Coronary artery (tissue), 2 donors: Measurements from ENCODE around the gene PLXDC1.
"Not testable (repeated sequence)": the region's sequence is repeated elsewhere in the genome, so short reads cannot be mapped to it uniquely, and the experiment has no call there.

Experiments used
- DNase-seq: peaks from one replicate; pipeline ENCODE4 v3.0.0-alpha.2; 2017; ENCODE audit warnings: low spot score
- H3K27ac ChIP-seq, 2 donors: fragments of 200-600 bp; sonication (generic); one replicate each; pipeline ENCODE4 v1.5.1; 2016 to 2019
- H3K4me3 ChIP-seq: fragments of 200-600 bp; sonication (generic); 2 replicates; pipeline ENCODE4 v1.5.1; 2016; ENCODE audit warnings: mild to moderate bottlenecking, moderate library complexity
- TF ChIP-seq, protein P1 (sequence below): fragments of 200-600 bp; sonication (generic); IDR thresholded peaks from one replicate; pipeline ENCODE4 v1.5.1; 2019; ENCODE audit warnings: antibody characterized with exemption

The PLXDC1 gene

DNA sequence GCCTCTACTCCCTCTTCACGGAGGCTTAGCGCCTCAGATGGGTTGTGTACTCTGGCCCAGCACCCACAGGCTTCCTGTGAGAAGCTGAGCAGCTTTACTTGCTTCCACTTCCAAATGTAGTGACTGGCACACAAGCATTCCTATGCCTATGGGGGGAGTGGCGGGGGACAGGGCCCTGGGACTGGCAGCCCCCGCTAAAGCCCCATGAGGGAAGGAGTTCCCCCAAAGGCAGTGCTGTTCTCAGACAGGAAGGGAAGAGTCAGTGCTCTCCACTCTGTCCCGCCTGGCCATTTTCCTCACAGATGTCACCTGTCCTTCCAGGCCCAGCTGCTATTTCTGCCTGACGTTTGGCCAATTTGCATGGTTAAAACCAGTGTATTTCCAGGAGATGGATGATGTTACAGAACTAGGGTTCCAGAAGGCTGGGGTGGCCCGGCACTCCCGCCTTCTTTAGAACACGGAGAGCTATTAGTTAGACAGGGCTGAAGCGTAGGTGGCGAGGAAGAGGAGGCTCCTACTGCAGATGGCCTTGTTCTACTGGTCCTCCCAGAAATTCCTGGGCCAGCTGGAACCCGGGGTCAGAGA is 100.3 kb downstream of the PLXDC1 start:
- DNase-seq = peak; percentile 47
- Histone ChIP-seq H3K4me3 (no peak overlapping the region), H3K27ac (no peak overlapping the region)
- TF ChIP-seq, protein P1, sequence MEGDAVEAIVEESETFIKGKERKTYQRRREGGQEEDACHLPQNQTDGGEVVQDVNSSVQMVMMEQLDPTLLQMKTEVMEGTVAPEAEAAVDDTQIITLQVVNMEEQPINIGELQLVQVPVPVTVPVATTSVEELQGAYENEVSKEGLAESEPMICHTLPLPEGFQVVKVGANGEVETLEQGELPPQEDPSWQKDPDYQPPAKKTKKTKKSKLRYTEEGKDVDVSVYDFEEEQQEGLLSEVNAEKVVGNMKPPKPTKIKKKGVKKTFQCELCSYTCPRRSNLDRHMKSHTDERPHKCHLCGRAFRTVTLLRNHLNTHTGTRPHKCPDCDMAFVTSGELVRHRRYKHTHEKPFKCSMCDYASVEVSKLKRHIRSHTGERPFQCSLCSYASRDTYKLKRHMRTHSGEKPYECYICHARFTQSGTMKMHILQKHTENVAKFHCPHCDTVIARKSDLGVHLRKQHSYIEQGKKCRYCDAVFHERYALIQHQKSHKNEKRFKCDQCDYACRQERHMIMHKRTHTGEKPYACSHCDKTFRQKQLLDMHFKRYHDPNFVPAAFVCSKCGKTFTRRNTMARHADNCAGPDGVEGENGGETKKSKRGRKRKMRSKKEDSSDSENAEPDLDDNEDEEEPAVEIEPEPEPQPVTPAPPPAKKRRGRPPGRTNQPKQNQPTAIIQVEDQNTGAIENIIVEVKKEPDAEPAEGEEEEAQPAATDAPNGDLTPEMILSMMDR = no peak

DNA sequence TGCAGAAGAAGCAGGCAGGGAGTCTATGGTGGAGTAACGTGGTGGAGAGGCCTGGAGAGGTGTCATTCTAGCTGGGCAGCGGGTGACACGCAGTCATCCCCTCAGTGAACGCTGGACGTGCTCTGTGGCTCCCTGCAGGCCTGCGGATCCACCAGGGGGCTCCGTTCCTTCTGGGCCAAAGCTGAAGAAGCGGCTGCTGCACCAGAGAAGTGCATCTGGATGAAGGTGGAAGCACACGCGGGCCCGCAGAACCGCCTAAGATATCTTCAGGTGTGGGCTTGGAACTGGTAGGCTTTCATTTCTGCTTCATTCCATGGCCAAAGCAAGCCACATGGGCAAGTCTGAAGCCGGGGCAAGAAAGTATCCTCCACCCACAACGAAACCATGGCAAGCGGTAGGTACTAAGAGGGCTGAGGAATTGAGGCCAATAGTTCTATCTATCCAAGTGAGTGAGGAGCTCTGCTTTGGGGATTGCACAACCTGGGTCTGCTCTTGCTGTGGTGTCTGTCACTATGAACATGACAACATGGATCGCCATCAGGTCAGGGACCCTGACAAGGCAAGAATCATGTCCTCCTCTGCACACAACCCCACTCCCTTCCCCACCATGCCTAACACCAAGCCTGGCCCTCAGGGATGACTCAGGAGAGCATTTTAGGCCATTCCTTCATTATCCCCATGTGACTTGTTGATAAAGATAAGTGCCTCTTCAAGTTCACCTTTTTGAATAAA is 105.3 kb downstream of the PLXDC1 start:
- Histone ChIP-seq H3K4me3 (no peak overlapping the region), H3K27ac (no peak overlapping the region)
- TF ChIP-seq, protein P1 = no peak
- no peak for DNase-seq

DNA sequence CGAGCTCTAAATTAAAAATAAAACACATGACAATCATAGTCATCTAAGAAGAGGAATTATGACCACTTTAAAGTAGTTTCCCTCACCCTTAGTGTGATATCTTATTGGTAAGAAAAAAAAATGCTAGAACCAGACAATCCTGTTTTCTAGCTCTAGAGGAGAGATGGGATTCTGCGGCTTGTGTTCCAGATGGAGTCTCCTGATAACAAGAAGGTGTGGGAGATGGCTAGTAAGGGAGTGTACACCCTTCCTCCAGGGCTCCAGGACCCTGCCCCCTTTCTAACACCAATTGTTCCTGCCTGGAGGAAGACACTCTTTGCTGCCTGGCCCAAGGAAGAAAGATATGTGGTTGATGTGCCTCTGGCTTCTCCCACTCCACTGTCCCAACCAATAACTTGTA is 115.4 kb downstream of the PLXDC1 start:
- H3K27ac ChIP-seq = no peak overlapping the region
- no peak for DNase-seq
- TF ChIP-seq, protein P1 = no peak

DNA sequence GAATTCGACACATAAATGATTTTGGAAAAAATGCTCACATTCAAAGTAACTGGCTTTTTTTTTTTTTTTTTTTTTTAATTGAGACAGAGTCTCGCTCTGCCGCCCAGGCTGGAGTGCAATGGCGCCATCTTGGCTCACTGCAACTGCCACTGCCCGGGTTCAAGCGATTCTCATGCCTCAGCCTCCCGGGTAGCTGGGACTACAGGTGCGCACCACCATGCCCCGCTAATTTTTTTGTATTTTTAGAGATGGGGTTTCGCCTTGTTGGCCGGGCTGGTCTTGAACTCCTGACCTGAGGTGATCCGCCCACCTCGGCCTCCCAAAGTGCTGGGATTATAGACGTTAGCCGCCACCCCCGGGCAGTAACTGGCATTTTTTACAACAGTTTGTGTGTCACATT is 115.9 kb downstream of the PLXDC1 start:
- not testable (repeated sequence) for H3K4me3 ChIP-seq, DNase-seq, H3K27ac ChIP-seq

More for the DNA sequence above, 115.4 kb downstream of the PLXDC1 start:
- H3K4me3 ChIP-seq = no peak overlapping the region

DNA sequence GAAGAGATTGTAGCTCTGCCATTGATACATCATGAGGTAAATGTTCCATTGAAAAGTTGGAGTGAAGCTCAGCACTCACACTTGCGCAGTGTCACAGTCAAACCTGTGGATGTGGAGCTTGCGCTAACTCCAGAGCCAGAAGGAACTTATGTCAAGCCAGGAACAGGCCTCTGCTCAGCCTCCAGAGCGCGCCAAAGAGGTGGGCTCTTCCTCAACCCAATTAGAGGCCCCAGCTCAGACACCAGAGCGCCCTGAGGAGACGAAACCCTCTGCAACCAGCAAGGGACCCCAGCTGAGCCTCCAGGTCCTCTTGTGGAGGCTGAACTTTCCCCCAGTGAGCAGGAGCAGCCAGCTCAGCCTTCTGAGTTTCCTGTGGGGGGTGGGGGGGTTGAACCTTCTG is 122.7 kb downstream of the PLXDC1 start:
- Histone ChIP-seq H3K4me3 (no peak overlapping the region), H3K27ac (no peak overlapping the region)
- TF ChIP-seq, protein P1 = no peak
- no peak for DNase-seq

DNA sequence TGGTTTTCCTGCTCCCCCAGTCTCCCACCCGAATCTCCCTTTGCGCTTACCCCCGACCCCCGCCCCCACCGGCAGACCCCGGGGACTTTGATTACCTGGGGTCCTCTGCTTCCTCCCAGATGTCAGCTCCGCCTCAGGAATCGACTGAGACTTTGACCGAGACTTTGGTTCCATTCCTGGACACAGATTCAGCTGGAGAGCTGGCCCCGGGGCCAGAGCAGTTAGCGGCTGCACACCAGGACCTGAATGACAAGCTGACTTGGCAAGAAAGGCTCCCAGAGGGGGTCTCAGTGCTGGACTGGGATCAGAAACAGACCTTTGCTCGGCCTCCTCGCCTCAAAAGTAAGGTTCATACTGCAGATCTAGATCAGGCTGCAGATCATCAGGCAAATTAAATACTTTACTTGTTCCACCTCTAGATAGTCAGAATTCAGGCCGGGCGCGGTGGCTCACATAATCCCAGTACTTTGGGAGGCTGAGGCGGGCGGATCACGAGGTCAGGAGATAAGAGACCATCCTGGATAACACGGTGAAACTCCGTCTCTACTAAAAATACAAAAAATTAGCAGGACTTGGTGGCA is 123.9 kb downstream of the PLXDC1 start:
- no peak for DNase-seq
- Histone ChIP-seq H3K27ac (no peak overlapping the region), H3K4me3 (peak overlapping the region; percentile 65)
- TF ChIP-seq, protein P1 = no peak

DNA sequence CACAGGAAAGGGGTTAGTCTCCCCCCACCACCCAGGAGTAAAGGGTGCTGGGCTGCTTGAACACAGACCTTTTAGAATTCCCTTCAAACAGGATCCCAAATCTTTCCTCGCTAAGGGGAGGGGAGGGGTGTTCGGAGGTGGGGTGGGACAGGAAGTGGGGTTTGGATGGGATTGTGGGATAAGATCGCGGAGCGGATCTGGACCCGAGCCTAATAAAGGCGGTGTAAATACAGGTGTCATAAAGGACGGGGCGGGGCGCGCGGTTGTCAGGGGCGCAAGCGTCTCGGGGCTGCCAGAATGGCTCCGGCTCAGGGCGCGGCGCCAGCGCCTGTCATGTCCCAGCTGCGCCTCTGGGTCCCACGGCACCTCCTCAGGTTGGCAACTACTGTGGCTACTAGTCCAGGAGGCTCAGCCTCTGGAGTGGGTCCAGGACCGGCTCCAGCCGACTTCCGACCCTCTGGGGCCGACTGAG is 124.4 kb downstream of the PLXDC1 start:
- Histone ChIP-seq H3K27ac (no peak overlapping the region), H3K4me3 (peak overlapping the region; percentile 65)
- DNase-seq = no peak
- TF ChIP-seq, protein P1 = no peak

DNA sequence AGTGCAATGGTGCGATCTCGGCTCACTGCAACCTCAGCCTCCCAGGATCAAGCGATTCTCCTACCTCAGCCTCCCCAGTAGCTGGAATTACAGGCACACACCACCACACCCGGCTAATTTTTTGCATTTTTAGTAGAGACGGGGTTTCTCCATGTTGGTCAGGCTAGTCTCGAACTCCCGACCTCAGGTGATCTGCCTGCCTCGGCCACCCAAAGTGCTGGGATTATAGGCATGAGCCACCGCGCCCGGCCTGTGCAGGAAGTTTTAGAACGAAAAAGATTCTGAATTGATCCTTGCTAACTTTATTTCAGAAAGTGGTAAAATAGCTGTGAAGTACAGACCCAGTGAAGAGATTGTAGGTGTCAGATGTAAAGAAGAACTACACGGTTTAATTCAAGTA is 125.1 kb downstream of the PLXDC1 start:
- H3K27ac ChIP-seq, DNase-seq, H3K4me3 ChIP-seq: not testable (repeated sequence)
